BLaER1 (cell line): ENCODE data around the gene PRR5L.

Source experiments
- H3K27ac ChIP-seq: shearing (Covaris generic); formaldehyde crosslinking; 2 replicates; pipeline ENCODE4 v1.8.1; 2022
- H3K27me3 ChIP-seq: shearing (Covaris generic); formaldehyde crosslinking; 2 replicates; pipeline ENCODE4 v1.8.1; 2022
- H3K36me3 ChIP-seq: shearing (Covaris generic); formaldehyde crosslinking; 2 replicates; pipeline ENCODE4 v1.8.1; 2022
- H3K4me1 ChIP-seq: shearing (Covaris generic); formaldehyde crosslinking; 2 replicates; pipeline ENCODE4 v1.8.1; 2022
- H3K4me2 ChIP-seq: shearing (Covaris generic); formaldehyde crosslinking; 2 replicates; pipeline ENCODE4 v1.8.1; 2022
- H3K4me3 ChIP-seq: shearing (Covaris generic); formaldehyde crosslinking; 2 replicates; pipeline ENCODE4 v1.8.1; 2022
- H3K9ac ChIP-seq: shearing (Covaris generic); formaldehyde crosslinking; 2 replicates; pipeline ENCODE4 v1.8.1; 2022
- H3K9me3 ChIP-seq: shearing (Covaris generic); formaldehyde crosslinking; 2 replicates; pipeline ENCODE4 v1.8.1; 2022
- H4K20me1 ChIP-seq: shearing (Covaris generic); formaldehyde crosslinking; 2 replicates; pipeline ENCODE4 v1.8.1; 2022
- Cebpa-rat ChIP-seq: shearing (Covaris generic); IDR thresholded peaks from 2 replicates; pipeline ENCODE4 v1.8.1; 2022

PRR5L gene

GRCh38 chr11:36278531-36279282, 17.4 kb upstream of the PRR5L start:
- no peaks in the 10 kb centered on the region for H4K20me1 ChIP-seq
- H3K4me3 ChIP-seq = no peak overlapping the region
- H3K27me3 ChIP-seq = no peaks in the 10 kb centered on the region
- H3K4me2 ChIP-seq = no peak overlapping the region
- no peaks in the 10 kb centered on the region for H3K4me1 ChIP-seq
- no peak overlapping the region for H3K27ac ChIP-seq
- no peak overlapping the region for H3K9ac ChIP-seq
- H3K36me3 ChIP-seq = peaks cover 43% of the 10 kb centered on the region
- H3K9me3 ChIP-seq = peaks cover 12% of the 10 kb centered on the region; the same call in 1 of the 2 replicates
- TF ChIP-seq Cebpa-rat = no peak

- Histone ChIP-seq H3K27me3 (no peaks in the 10 kb centered on the region), H4K20me1 (no peaks in the 10 kb centered on the region), H3K4me3 (no peak overlapping the region), H3K27ac (no peak overlapping the region), H3K9ac (no peak overlapping the region), H3K4me1 (no peaks in the 10 kb centered on the region), H3K4me2 (no peak overlapping the region), H3K36me3 (peaks cover 26% of the 10 kb centered on the region), H3K9me3 (peaks cover 12% of the 10 kb centered on the region; the same call in 1 of the 2 replicates)
- no peak for TF ChIP-seq Cebpa-rat
Observed at GRCh38 chr11:36280531-36280930, 15.6 kb upstream of the PRR5L start.

GRCh38 chr11:36281850-36282249, 14.2 kb upstream of the PRR5L start:
- Histone ChIP-seq H3K9ac (no peak overlapping the region), H3K36me3 (peaks cover 15% of the 10 kb centered on the region), H3K4me3 (no peak overlapping the region), H3K4me2 (no peak overlapping the region), H3K4me1 (no peaks in the 10 kb centered on the region), H3K27ac (no peak overlapping the region), H3K9me3 (peaks cover 12% of the 10 kb centered on the region; the same call in 1 of the 2 replicates), H3K27me3 (no peaks in the 10 kb centered on the region), H4K20me1 (no peaks in the 10 kb centered on the region)
- no peak for TF ChIP-seq Cebpa-rat

GRCh38 chr11:36282926-36283325, 13.2 kb upstream of the PRR5L start:
- Histone ChIP-seq H3K4me1 (peaks cover 4% of the 10 kb centered on the region), H3K9me3 (peaks cover 12% of the 10 kb centered on the region; the same call in 1 of the 2 replicates), H3K27ac (no peak overlapping the region), H3K27me3 (no peaks in the 10 kb centered on the region), H3K4me2 (no peak overlapping the region), H3K36me3 (peaks cover 15% of the 10 kb centered on the region), H4K20me1 (no peaks in the 10 kb centered on the region), H3K4me3 (no peak overlapping the region), H3K9ac (no peak overlapping the region)
- no peak for TF ChIP-seq Cebpa-rat

- Histone ChIP-seq H3K27ac (peak overlapping the region; percentile 69; the same call in 1 of the 2 replicates), H4K20me1 (no peaks in the 10 kb centered on the region), H3K9me3 (no peaks in the 10 kb centered on the region), H3K4me3 (peak overlapping the region; percentile 83), H3K4me2 (peak overlapping the region; percentile 94), H3K27me3 (no peaks in the 10 kb centered on the region), H3K4me1 (peaks cover 19% of the 10 kb centered on the region), H3K36me3 (no peaks in the 10 kb centered on the region), H3K9ac (peak overlapping the region; percentile 81)
- 0 out of 2 replicates have a peak, but pooled peaks have one; percentile 18 for TF ChIP-seq Cebpa-rat
Observed at GRCh38 chr11:36288442-36289225, 7.5 kb upstream of the PRR5L start.

- Histone ChIP-seq H3K9ac (peak within 1 kb of the TSS; percentile 81), H3K27ac (peak within 1 kb of the TSS; percentile 69; the same call in 1 of the 2 replicates), H4K20me1 (no peaks in the 10 kb centered on the region), H3K4me2 (peak within 1 kb of the TSS; percentile 94), H3K4me3 (peak within 1 kb of the TSS; percentile 83), H3K27me3 (no peaks in the 10 kb centered on the region), H3K36me3 (no peaks in the 10 kb centered on the region), H3K4me1 (peaks cover 19% of the 10 kb centered on the region), H3K9me3 (no peaks in the 10 kb centered on the region)
- no peak for TF ChIP-seq Cebpa-rat
Observed at GRCh38 chr11:36289226-36289852, 6.7 kb upstream of the PRR5L start, which contains the start of gene COMMD9. Gene COMMD9, minus strand, starts transcription at chr11:36289424. Its CDS starts 12 bp downstream, at chr11:36289412.

- H3K4me1 ChIP-seq = peaks cover 19% of the 10 kb centered on the region
- H3K36me3 ChIP-seq = no peaks in the 10 kb centered on the region
- H3K4me3 ChIP-seq = no peak overlapping the region
- no peaks in the 10 kb centered on the region for H3K9me3 ChIP-seq
- H3K9ac ChIP-seq = no peak overlapping the region
- H3K27ac ChIP-seq = no peak overlapping the region
- no peak overlapping the region for H3K4me2 ChIP-seq
- no peaks in the 10 kb centered on the region for H3K27me3 ChIP-seq
- no peaks in the 10 kb centered on the region for H4K20me1 ChIP-seq
- TF ChIP-seq Cebpa-rat = no peak
Observed at GRCh38 chr11:36292311-36292722, 3.8 kb upstream of the PRR5L start.

- Histone ChIP-seq H3K27ac (no peak overlapping the region), H3K9me3 (no peaks in the 10 kb centered on the region), H3K4me2 (no peak overlapping the region), H4K20me1 (no peaks in the 10 kb centered on the region), H3K9ac (no peak overlapping the region), H3K4me3 (no peak overlapping the region), H3K36me3 (no peaks in the 10 kb centered on the region), H3K27me3 (no peaks in the 10 kb centered on the region), H3K4me1 (no peaks in the 10 kb centered on the region)
- TF ChIP-seq Cebpa-rat = no peak
Observed at GRCh38 chr11:36296884-36297543, 926 bp downstream of the PRR5L start.

GRCh38 chr11:36300650-36301049, 4.6 kb downstream of the PRR5L start:
- H3K4me1 ChIP-seq = no peaks in the 10 kb centered on the region

More at GRCh38 chr11:36300650-36301049, 4.6 kb downstream of the PRR5L start:
- Histone ChIP-seq H3K27me3 (no peaks in the 10 kb centered on the region), H3K4me2 (no peak overlapping the region), H4K20me1 (no peaks in the 10 kb centered on the region), H3K27ac (no peak overlapping the region), H3K9me3 (no peaks in the 10 kb centered on the region), H3K36me3 (no peaks in the 10 kb centered on the region), H3K4me3 (no peak overlapping the region), H3K9ac (no peak overlapping the region)
- no peak for TF ChIP-seq Cebpa-rat
